SK-N-MC (cell line): Measurements from ENCODE around the gene C1QL1.

Experiments
- DNase-seq: peaks from one replicate; pipeline ENCODE4 v3.0.0-alpha.2; 2011; ENCODE audit warnings: low read depth, low spot score
- H3K27ac ChIP-seq: fragments of 200-600 bp; sonication (generic); 2 replicates; pipeline ENCODE4 v1.5.1; 2016; ENCODE audit warnings: mixed run types
- H3K36me3 ChIP-seq: fragments of 200-600 bp; sonication (generic); 2 replicates; pipeline ENCODE4 v1.6.1; 2017; ENCODE audit warnings: antibody characterized with exemption, low read length, mixed read lengths; ENCODE audit not compliant: insufficient read depth
- H3K4me3 ChIP-seq: fragments of 200-600 bp; sonication (generic); 2 replicates; pipeline ENCODE4 v1.5.1; 2016
- H3K9ac ChIP-seq: fragments of 200-600 bp; sonication (generic); 2 replicates; pipeline ENCODE4 v1.8.0; 2017; ENCODE audit warnings: mixed run types, mixed read lengths; ENCODE audit not compliant: insufficient read length
- H3K9me3 ChIP-seq: fragments of 200-600 bp; sonication (generic); 2 replicates; pipeline ENCODE4 v1.6.1; 2017; ENCODE audit warnings: low read depth, mild to moderate bottlenecking, antibody characterized with exemption, low read length, moderate library complexity, mixed read lengths
- EZH2 ChIP-seq: fragments of 200-600 bp; sonication (generic); IDR thresholded peaks from one replicate; pipeline ENCODE4 v1.6.1; 2017; ENCODE audit warnings: antibody characterized with exemption
- FOXP2 ChIP-seq: optimal IDR thresholded peaks from 2 replicates; pipeline ENCODE3; 2011; ENCODE audit warnings: mild to moderate bottlenecking, moderate library complexity; ENCODE audit not compliant: insufficient read depth; ENCODE audit errors: extremely low read length, control extremely low read depth
- POLR2AphosphoS5 ChIP-seq: IDR thresholded peaks from 2 replicates; pipeline ENCODE4 v1.6.1; 2012; ENCODE audit warnings: mild to moderate bottlenecking, low read depth, low read length, borderline replicate concordance

The C1QL1 gene

GRCh38 chr17:44922746-44923470, 45.2 kb downstream of the C1QL1 start:
- Histone ChIP-seq H3K27ac (no peak overlapping the region), H3K36me3 (peaks cover 22% of the 10 kb centered on the region), H3K9ac (no peak overlapping the region), H3K9me3 (no peaks in the 10 kb centered on the region), H3K4me3 (no peak overlapping the region)
- TF ChIP-seq EZH2 (no peak), FOXP2 (no peak), POLR2AphosphoS5 (no peak)
- DNase-seq = no peak

- peaks cover 15% of the 10 kb centered on the region for H3K36me3 ChIP-seq
- no peak for TF ChIP-seq EZH2
- no peak for TF ChIP-seq FOXP2
- no peak for TF ChIP-seq POLR2AphosphoS5
- H3K9me3 ChIP-seq = no peaks in the 10 kb centered on the region
- no peak overlapping the region for H3K27ac ChIP-seq
- H3K9ac ChIP-seq = no peak overlapping the region
- DNase-seq = no peak
- H3K4me3 ChIP-seq = no peak overlapping the region
Measured at GRCh38 chr17:44922136-44922535, 46.0 kb downstream of the C1QL1 start.

- H3K27ac ChIP-seq = no peak overlapping the region
- no peak for DNase-seq
- H3K4me3 ChIP-seq = no peak overlapping the region
- H3K9ac ChIP-seq = no peak overlapping the region
- TF ChIP-seq EZH2 = no peak
- no peak for TF ChIP-seq FOXP2
- H3K36me3 ChIP-seq = peaks cover 6% of the 10 kb centered on the region; the same call in 1 of the 2 replicates
- no peaks in the 10 kb centered on the region for H3K9me3 ChIP-seq
Measured at GRCh38 chr17:44921122-44921882, 46.8 kb downstream of the C1QL1 start.

GRCh38 chr17:44920565-44920940, 47.5 kb downstream of the C1QL1 start:
- Histone ChIP-seq H3K9me3 (no peaks in the 10 kb centered on the region), H3K4me3 (no peak overlapping the region), H3K9ac (no peak overlapping the region), H3K36me3 (no peaks in the 10 kb centered on the region; the same call in 1 of the 2 replicates), H3K27ac (no peak overlapping the region)
- TF ChIP-seq EZH2 (no peak), POLR2AphosphoS5 (no peak), FOXP2 (no peak)
- no peak for DNase-seq

GRCh38 chr17:44919885-44920564, 48.1 kb downstream of the C1QL1 start:
- Histone ChIP-seq H3K9ac (no peak overlapping the region), H3K36me3 (no peaks in the 10 kb centered on the region), H3K4me3 (no peak overlapping the region), H3K9me3 (no peaks in the 10 kb centered on the region), H3K27ac (no peak overlapping the region)
- TF ChIP-seq FOXP2 = no peak
- no peak for TF ChIP-seq POLR2AphosphoS5
- no peak for TF ChIP-seq EZH2
- no peak for DNase-seq

GRCh38 chr17:44919411-44919810, 48.7 kb downstream of the C1QL1 start:
- Histone ChIP-seq H3K36me3 (no peaks in the 10 kb centered on the region), H3K9me3 (no peaks in the 10 kb centered on the region), H3K27ac (no peak overlapping the region), H3K9ac (no peak overlapping the region), H3K4me3 (no peak overlapping the region)
- DNase-seq = no peak
- TF ChIP-seq FOXP2 = no peak
- no peak for TF ChIP-seq EZH2
- no peak for TF ChIP-seq POLR2AphosphoS5

GRCh38 chr17:44918006-44918405, 50.1 kb downstream of the C1QL1 start:
- H3K36me3 ChIP-seq = no peaks in the 10 kb centered on the region
- no peak for DNase-seq
- H3K27ac ChIP-seq = no peak overlapping the region
- no peak overlapping the region for H3K4me3 ChIP-seq
- no peaks in the 10 kb centered on the region for H3K9me3 ChIP-seq
- TF ChIP-seq FOXP2 = no peak
- no peak for TF ChIP-seq POLR2AphosphoS5
- TF ChIP-seq EZH2 = no peak
- no peak overlapping the region for H3K9ac ChIP-seq

- no peak for DNase-seq
- Histone ChIP-seq H3K4me3 (no peak overlapping the region), H3K36me3 (no peaks in the 10 kb centered on the region), H3K9ac (no peak overlapping the region), H3K27ac (no peak overlapping the region), H3K9me3 (no peaks in the 10 kb centered on the region)
- TF ChIP-seq POLR2AphosphoS5 (no peak), EZH2 (no peak), FOXP2 (no peak)
Measured at GRCh38 chr17:44917456-44917855, 50.6 kb downstream of the C1QL1 start.
